ENCODE measurements around the gene INO80.

The INO80 gene

GRCh38 chr15:40978562-40978961 lies 137.5 kb downstream of the INO80 start:
- Histone ChIP-seq H3K36me3 (ENCODE audit: control insufficient read depth, insufficient read depth, low read length) (peaks cover 35% of the 10 kb centered on the region), H3K4me3 (replicated peaks; ENCODE audit: low read depth, low read length) (no peak overlapping the region), H3K27me3 (replicated peaks; ENCODE audit: control insufficient read depth, insufficient read depth, low read length) (no peaks in the 10 kb centered on the region)
- no peak for DNase-seq (ENCODE audit: extremely low read depth, insufficient read length)
- no peak for TF ChIP-seq CTCF (IDR thresholded peaks at IDR 0.05; ENCODE audit: insufficient read depth, low read length, poor library complexity, severe bottlenecking)

GRCh38 chr15:40978141-40978540 lies 137.9 kb downstream of the INO80 start:
- Histone ChIP-seq H3K4me3 (replicated peaks; ENCODE audit: low read depth, low read length) (no peak overlapping the region), H3K27me3 (replicated peaks; ENCODE audit: control insufficient read depth, insufficient read depth, low read length) (no peaks in the 10 kb centered on the region), H3K36me3 (ENCODE audit: control insufficient read depth, insufficient read depth, low read length) (peaks cover 35% of the 10 kb centered on the region)
- no peak for DNase-seq (ENCODE audit: extremely low read depth, insufficient read length)
- no peak for TF ChIP-seq CTCF (IDR thresholded peaks at IDR 0.05; ENCODE audit: insufficient read depth, low read length, poor library complexity, severe bottlenecking)

GRCh38 chr15:40976819-40977218 lies 139.3 kb downstream of the INO80 start:
- no peak for DNase-seq (ENCODE audit: extremely low read depth, insufficient read length)
- TF ChIP-seq CTCF (IDR thresholded peaks at IDR 0.05; ENCODE audit: insufficient read depth, low read length, poor library complexity, severe bottlenecking): no peak
- H3K27me3 ChIP-seq (replicated peaks; ENCODE audit: control insufficient read depth, insufficient read depth, low read length): no peaks in the 10 kb centered on the region
- no peak overlapping the region for H3K4me3 ChIP-seq (replicated peaks; ENCODE audit: low read depth, low read length)
- H3K36me3 ChIP-seq (ENCODE audit: control insufficient read depth, insufficient read depth, low read length): peaks cover 28% of the 10 kb centered on the region

- Histone ChIP-seq H3K4me3 (replicated peaks; ENCODE audit: low read depth, low read length) (no peak overlapping the region), H3K27me3 (replicated peaks; ENCODE audit: control insufficient read depth, insufficient read depth, low read length) (no peaks in the 10 kb centered on the region), H3K36me3 (ENCODE audit: control insufficient read depth, insufficient read depth, low read length) (peaks cover 14% of the 10 kb centered on the region)
- no peak for DNase-seq (ENCODE audit: extremely low read depth, insufficient read length)
- TF ChIP-seq CTCF (IDR thresholded peaks at IDR 0.05; ENCODE audit: insufficient read depth, low read length, poor library complexity, severe bottlenecking): no peak
Observed at GRCh38 chr15:40974879-40975278, 141.2 kb downstream of the INO80 start.

GRCh38 chr15:40969363-40969762 lies 146.7 kb downstream of the INO80 start:
- DNase-seq (ENCODE audit: extremely low read depth, insufficient read length): no peak
- TF ChIP-seq CTCF (IDR thresholded peaks at IDR 0.05; ENCODE audit: insufficient read depth, low read length, poor library complexity, severe bottlenecking): no peak
- no peaks in the 10 kb centered on the region for H3K36me3 ChIP-seq (ENCODE audit: control insufficient read depth, insufficient read depth, low read length)
- no peaks in the 10 kb centered on the region for H3K27me3 ChIP-seq (replicated peaks; ENCODE audit: control insufficient read depth, insufficient read depth, low read length)
- H3K4me3 ChIP-seq (replicated peaks; ENCODE audit: low read depth, low read length): no peak overlapping the region

All from GM06990 (cell line).